Bronchial epithelial cell (primary cell): ENCODE measurements around the gene COPS4. TPM values are rescaled to one million over a fixed set of nuclear protein-coding genes. Genes with fewer than 3 reads are reported as not detected.
"Not testable (repeated sequence)": the region's sequence is repeated elsewhere in the genome, so short reads cannot be mapped to it uniquely, and the experiment has no call there.

Experiments
- DNase-seq: peaks from one replicate; pipeline ENCODE4 v3.0.0-alpha.2; 2010; ENCODE audit warnings: low read depth
- FAIRE-seq: peaks from 2 replicates; lab custom pipeline; 2011; peaks lifted over from hg19 to GRCh38; lab: Jason Lieb, UNC
- H3K27me3 ChIP-seq: 2 replicates; pipeline ENCODE4 v1.5.1; 2011; ENCODE audit warnings: low read length; ENCODE audit not compliant: control insufficient read depth, insufficient read depth
- H3K36me3 ChIP-seq: 2 replicates; pipeline ENCODE4 v1.5.1; 2011; ENCODE audit warnings: low read length; ENCODE audit not compliant: control insufficient read depth, insufficient read depth
- H3K4me3 ChIP-seq: 2 replicates; pipeline ENCODE4 v1.5.1; 2011; ENCODE audit warnings: mild to moderate bottlenecking, low read depth, low read length, control low read depth
- CTCF ChIP-seq: IDR thresholded peaks from 2 replicates; pipeline ENCODE4 v1.5.1; 2011; ENCODE audit warnings: mild to moderate bottlenecking, moderate library complexity, low read length, control low read depth, inconsistent platforms; ENCODE audit not compliant: insufficient read depth, severe bottlenecking
- total RNA-seq: library from RNA; depleted of rRNA; stranded (reverse); fragments of >200 nt; gene quantifications from 2 replicates; pipeline ENCODE4 v1.2.1, GENCODE V29; 2014

Gene COPS4
- total RNA-seq, 1 donor from 2014 or later, result 41.6 TPM

DNA sequence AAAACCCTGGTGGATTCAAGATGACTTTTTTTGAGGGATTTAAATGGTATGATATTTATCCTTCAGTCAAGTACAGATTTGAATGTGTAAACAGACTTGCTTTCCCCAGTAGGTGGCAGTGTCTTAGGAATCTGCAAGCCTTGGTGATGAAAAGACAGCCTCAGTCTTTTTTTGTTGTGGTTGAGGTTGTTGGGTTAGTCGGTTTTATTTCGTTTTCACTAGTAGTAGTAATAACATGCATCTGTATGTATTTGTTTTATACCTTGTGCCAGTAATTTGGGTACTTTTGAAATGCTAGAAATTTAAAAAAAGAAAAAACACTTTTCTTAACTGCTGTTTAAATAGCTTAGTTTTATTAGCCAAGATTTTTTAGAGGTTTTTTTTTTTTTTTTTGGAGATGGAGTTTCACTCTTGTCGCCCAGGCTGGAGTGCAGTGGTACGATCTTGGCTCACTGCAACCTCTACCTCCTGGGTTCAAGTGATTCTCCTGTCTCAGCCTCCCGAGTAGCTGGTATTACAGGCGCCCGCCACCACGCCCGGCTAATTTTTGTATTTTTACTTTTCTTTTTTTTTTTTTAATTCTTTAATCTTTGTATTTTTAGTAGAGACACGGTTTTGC lies 39.2 kb downstream of the COPS4 start:
- Histone ChIP-seq H3K27me3 (no peaks in the 10 kb centered on the region), H3K36me3 (no peaks in the 10 kb centered on the region), H3K4me3 (no peak overlapping the region)
- TF ChIP-seq CTCF, result peak; percentile 68
- DNase-seq (peak; percentile 78), FAIRE-seq (no peak)

DNA sequence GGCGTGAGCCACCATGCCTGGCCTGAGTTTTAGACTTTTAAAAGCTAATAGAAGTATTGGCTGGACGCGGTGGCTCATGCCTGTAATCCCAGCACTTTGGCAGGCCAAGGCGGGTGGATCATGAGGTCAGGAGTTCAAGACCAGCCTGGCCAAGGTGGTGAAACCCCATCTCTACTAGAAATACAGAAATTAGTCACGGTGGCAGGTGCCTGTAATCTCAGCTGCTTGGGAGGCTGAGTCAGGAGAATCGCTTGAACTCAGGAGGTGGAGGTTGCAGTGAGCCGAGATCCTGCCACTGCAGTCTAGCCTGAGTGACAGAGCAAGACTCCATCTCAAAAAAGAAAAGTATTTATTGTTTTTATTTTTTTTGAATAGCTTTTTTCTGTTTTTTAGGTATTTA lies 39.8 kb downstream of the COPS4 start:
- DNase-seq, H3K27me3 ChIP-seq, H3K4me3 ChIP-seq, FAIRE-seq, H3K36me3 ChIP-seq: not testable (repeated sequence)

DNA sequence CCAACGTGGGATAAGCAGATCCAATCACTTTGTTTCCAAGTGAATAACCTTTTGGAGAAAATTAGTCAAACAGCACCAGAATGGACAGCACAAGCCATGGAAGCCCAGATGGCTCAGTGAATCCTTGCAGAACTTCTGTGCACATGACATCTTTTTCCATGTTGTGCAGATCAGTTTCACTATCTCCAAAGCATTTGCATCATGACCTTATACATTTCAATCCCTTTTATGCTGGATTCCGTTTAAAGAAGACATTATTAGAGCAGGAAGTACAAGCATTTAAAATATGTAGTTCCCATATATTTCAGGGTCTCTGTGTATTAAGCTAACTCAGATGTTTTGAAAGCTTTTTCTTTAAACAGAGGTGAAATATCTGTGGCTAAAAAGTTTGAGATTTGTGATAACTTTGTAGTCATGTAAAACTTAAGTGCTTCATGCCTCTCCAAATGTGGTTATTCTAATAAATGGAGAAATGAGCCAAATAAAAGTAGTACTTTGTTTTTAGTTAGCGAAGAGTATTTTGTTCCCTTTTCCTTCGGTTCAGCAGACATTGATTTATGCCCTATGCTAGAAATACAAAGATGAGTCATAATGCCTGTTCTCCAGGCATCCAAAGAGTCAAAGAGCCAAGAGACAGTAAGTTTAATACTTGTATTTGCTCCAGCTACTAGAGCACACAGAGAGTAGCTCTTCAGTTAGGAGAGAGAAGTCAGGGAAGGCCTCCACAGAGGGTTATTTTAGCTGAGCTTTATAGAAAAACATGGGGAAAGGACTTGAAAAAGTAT lies 40.5 kb downstream of the COPS4 start:
- Histone ChIP-seq H3K27me3 (no peaks in the 10 kb centered on the region), H3K4me3 (no peak overlapping the region), H3K36me3 (no peaks in the 10 kb centered on the region)
- FAIRE-seq, result no peak
- DNase-seq, result no peak
- no peak for TF ChIP-seq CTCF

DNA sequence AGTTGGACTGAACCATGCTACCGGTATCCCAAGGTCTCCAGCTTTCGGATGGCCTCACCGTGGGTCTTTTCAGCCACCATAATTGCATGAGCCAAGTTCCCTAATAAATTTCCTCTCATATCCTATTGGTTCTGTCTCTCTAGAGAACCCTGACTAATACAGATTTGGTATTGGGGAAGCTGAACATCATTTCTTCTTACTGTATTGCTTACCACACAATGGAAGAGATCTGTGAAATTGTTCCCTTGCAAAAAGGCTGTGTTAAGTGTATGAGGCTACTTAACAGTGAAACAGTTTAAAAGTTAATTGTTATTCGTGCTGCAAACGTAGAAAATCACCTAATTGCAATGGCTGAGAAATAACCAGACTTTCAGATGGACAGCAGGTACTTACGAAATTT lies 45.6 kb downstream of the COPS4 start:
- no peak for FAIRE-seq
- H3K36me3 ChIP-seq, result no peaks in the 10 kb centered on the region

DNA sequence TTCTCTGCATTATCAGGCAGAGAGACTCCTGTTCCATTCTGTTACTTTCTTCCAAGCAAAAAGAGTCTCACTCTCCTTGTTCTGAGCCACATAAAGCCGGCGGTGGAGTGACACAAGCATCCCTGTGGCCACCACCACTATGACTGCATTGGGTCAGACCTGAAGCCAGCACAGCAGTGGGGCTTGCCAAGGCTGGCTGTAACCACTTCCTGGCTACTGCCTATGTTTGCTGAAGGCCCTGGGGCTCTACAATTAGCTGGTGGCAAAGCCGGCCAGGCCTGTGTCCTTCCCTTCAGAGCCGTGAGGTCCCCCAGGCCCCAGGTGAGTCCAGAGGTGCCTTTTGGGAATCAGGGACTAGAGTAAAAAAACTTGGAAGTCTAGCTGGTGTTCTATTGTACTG lies 47.8 kb downstream of the COPS4 start:
- FAIRE-seq, result no peak
- TF ChIP-seq CTCF, result no peak
- no peak overlapping the region for H3K4me3 ChIP-seq

More for the DNA sequence above, 45.6 kb downstream of the COPS4 start:
- DNase-seq, result no peak
- Histone ChIP-seq H3K4me3 (no peak overlapping the region), H3K27me3 (no peaks in the 10 kb centered on the region)
- no peak for TF ChIP-seq CTCF

DNA sequence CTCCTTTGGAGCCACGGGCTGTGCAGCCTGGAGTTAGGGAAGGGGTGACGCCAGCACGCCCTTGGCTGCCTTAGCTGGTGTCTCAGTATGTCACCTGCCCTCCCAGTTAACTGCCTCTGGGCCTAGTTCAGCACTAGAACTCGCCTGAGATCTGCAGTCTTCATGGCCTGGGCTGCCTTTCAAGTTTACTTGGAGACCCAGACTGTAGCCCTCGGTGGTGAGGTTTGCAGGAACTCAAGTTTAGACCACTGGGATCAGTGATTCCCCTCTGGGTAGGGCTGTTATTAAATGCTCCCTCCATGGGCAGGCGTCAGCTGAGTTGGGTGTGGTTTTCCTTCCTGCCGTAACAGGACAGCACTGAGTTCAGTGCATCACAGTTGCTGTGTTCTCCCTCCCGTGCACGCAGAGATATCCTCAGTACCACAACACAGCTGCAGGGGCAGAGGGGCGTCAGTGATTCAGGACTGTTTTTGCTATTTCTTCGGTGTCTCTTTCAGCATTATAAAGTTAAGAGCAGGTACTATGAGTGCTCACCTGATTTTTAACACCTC lies 49.0 kb downstream of the COPS4 start:
- no peak for TF ChIP-seq CTCF
- no peak for FAIRE-seq

More for the DNA sequence above, 47.8 kb downstream of the COPS4 start:
- no peaks in the 10 kb centered on the region for H3K27me3 ChIP-seq
- H3K36me3 ChIP-seq, result no peaks in the 10 kb centered on the region
- DNase-seq, result peak; percentile 4

DNA sequence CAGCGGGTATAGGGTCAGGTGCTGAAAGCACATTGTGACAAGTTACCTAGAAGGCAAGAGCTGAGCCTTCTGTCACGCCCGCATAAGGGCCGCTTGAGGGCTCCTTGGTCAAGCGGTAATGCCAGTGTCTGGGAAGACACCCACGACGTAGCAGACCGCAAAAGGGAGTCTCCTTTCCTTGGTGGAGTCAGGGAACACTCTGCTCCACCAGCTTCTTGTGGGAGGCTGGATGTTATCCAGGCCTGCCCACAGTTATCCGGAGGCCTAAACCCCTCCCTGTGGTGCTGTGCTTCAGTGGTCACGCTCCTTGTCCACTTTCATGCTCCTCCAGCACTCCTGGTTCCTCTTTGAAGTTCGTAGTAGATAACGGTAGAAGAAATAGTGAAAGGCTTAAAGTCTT lies 50.0 kb downstream of the COPS4 start:
- not testable (repeated sequence) for DNase-seq, H3K27me3 ChIP-seq, H3K4me3 ChIP-seq, FAIRE-seq, H3K36me3 ChIP-seq

More for the DNA sequence above, 49.0 kb downstream of the COPS4 start:
- no peak for DNase-seq
- Histone ChIP-seq H3K4me3 (no peak overlapping the region), H3K36me3 (no peaks in the 10 kb centered on the region), H3K27me3 (no peaks in the 10 kb centered on the region)
